PFSK-1 (cell line): Measurements from ENCODE around the gene PLEKHM3.

ENCODE experiments used
- FOXP2 ChIP-seq: optimal IDR thresholded peaks from 2 replicates; pipeline ENCODE3; 2011; ENCODE audit warnings: borderline replicate concordance, control low read depth, inconsistent platforms; ENCODE audit not compliant: insufficient read depth; ENCODE audit errors: extremely low read length, extremely low read depth
- POLR2AphosphoS5 ChIP-seq: IDR thresholded peaks from 2 replicates; pipeline ENCODE4 v1.6.1; 2012; ENCODE audit warnings: low read depth, mild to moderate bottlenecking, control low read depth, low read length, moderate library complexity
- SIN3A ChIP-seq: IDR thresholded peaks from 2 replicates; pipeline ENCODE4 v1.6.1; 2012; ENCODE audit warnings: mild to moderate bottlenecking, low read length, moderate library complexity, borderline replicate concordance; ENCODE audit not compliant: insufficient read depth
- TAF1 ChIP-seq: IDR thresholded peaks from 2 replicates; pipeline ENCODE4 v1.6.1; 2012; ENCODE audit warnings: low read length, control low read depth, borderline replicate concordance; ENCODE audit not compliant: insufficient read depth
- TF ChIP-seq, protein P1 (sequence below), 2 experiments: IDR thresholded peaks; 2 replicates each; pipeline versions ENCODE4 v1.6.1 to v1.8.0; 2011 to 2012; ENCODE audit warnings: low read depth in 2 of 2, low read length in 2 of 2, control low read depth in 1 of 2, inconsistent platforms in 1 of 2, mild to moderate bottlenecking in 1 of 2, moderate library complexity in 1 of 2; ENCODE audit not compliant: insufficient read depth in 1 of 2

Gene PLEKHM3

DNA sequence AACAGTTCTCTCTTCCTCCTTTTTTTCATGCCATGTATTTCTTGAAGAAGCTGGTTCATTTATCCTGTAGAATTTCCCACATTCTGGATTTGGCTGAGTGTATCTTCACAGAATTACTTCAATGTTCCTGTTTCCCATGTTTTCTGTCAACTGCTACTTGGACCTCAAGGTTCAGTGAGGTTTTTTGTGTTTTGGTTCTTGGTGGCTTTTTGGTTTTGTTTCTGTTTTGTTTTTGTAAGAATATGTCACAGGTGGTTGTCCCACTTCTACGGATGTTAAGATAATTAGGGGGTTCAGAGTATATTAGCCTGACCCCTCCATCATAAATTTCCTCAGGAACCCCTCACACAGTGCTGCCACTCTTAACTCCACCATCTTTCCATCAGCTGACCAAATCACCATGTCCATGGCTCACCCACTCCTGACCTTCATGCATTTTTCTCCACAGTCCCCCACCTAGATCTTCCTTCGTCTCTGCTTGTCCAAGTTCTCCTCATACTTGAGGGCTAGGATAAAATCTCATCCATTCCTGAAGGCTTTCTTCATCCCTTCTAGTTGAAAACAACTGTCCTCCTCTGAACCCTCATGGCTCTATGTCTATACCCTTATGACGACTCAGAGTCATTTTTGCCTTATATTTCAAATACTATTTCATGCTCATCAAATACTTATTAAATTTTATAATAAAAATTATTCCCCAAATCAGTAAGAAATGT, 40.4 kb downstream of the PLEKHM3 start:
- TF ChIP-seq TAF1 (no peak), POLR2AphosphoS5 (no peak), SIN3A (no peak), FOXP2 (no peak)
- TF ChIP-seq, protein P1, sequence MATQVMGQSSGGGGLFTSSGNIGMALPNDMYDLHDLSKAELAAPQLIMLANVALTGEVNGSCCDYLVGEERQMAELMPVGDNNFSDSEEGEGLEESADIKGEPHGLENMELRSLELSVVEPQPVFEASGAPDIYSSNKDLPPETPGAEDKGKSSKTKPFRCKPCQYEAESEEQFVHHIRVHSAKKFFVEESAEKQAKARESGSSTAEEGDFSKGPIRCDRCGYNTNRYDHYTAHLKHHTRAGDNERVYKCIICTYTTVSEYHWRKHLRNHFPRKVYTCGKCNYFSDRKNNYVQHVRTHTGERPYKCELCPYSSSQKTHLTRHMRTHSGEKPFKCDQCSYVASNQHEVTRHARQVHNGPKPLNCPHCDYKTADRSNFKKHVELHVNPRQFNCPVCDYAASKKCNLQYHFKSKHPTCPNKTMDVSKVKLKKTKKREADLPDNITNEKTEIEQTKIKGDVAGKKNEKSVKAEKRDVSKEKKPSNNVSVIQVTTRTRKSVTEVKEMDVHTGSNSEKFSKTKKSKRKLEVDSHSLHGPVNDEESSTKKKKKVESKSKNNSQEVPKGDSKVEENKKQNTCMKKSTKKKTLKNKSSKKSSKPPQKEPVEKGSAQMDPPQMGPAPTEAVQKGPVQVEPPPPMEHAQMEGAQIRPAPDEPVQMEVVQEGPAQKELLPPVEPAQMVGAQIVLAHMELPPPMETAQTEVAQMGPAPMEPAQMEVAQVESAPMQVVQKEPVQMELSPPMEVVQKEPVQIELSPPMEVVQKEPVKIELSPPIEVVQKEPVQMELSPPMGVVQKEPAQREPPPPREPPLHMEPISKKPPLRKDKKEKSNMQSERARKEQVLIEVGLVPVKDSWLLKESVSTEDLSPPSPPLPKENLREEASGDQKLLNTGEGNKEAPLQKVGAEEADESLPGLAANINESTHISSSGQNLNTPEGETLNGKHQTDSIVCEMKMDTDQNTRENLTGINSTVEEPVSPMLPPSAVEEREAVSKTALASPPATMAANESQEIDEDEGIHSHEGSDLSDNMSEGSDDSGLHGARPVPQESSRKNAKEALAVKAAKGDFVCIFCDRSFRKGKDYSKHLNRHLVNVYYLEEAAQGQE (IDR thresholded peaks at IDR 0.05; ENCODE audit: insufficient read depth in 1 of 2, low read depth in 2 of 2, low read length in 2 of 2): no peak

- no peak for TF ChIP-seq FOXP2
- no peak for TF ChIP-seq TAF1
- TF ChIP-seq SIN3A: no peak
- TF ChIP-seq POLR2AphosphoS5: no peak
- TF ChIP-seq, protein P1 (IDR thresholded peaks at IDR 0.05; ENCODE audit: insufficient read depth in 1 of 2, low read depth in 2 of 2, low read length in 2 of 2): no peak
These were observed 41.7 kb downstream of the PLEKHM3 start for GRCh38 chr2:207983641-207984042.

DNA sequence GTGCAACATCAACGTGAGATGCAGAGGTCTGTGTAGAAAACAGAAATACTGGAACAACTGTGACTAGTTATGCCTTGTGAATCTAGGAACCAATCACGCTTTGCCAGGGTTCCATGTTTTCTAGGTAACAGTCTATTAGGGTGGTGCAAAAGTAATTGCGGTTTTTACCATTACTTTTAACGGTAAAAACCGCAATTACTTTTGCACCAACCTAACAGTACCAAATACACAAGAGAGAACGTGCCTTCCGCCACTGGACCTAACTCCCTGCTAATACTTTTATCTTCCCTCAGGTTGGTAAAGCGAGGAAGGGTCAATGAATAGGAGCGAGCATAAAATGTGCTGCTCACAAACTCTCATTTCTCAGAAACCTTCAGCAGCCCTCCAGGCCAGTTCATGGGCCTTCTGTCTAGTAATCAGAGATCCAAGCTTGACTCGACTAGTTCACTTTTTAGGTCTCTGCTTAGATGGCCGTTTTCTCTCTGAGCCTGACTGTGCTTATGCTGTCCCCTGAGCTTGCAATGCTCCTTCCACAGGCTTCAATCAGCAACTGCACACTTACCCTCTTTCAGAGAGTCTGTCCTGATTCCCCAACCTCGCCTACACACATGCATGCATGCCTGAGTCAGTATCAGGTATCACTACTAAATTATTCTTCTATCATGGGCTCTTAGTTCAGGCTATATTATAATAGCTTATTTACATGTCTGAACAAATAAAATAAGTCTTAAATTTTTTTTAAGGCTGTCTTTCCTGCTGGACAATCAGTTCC, 47.0 kb downstream of the PLEKHM3 start:
- TF ChIP-seq SIN3A (no peak), FOXP2 (no peak), TAF1 (no peak), POLR2AphosphoS5 (no peak)
- TF ChIP-seq, protein P1 (IDR thresholded peaks at IDR 0.05; ENCODE audit: insufficient read depth in 1 of 2, low read depth in 2 of 2, low read length in 2 of 2): no peak

- TF ChIP-seq FOXP2 (no peak), TAF1 (no peak), SIN3A (no peak), POLR2AphosphoS5 (no peak)
- TF ChIP-seq, protein P1 (IDR thresholded peaks at IDR 0.05; ENCODE audit: insufficient read depth in 1 of 2, low read depth in 2 of 2, low read length in 2 of 2): no peak
These were observed 49.4 kb downstream of the PLEKHM3 start for GRCh38 chr2:207975921-207976320.
